Endometrial microvascular endothelial cells (primary cell): ENCODE data around the gene AFF3. TPM values are rescaled to one million over a fixed set of nuclear protein-coding genes. Genes with fewer than 3 reads are reported as not detected.

ENCODE experiments used
- in situ Hi-C: cut with HindIII; loops from 2 replicates; pipeline ENCODE4 v1.10.0; 2017; ENCODE audit warnings: low sequenced_read_pairs, low pct_unique_long_range_greater_than_20kb; ENCODE audit errors: inconsistent ontology term
- total RNA-seq: library from RNA; depleted of rRNA; stranded (reverse); fragments of >200 nt; gene quantifications from one replicate; pipeline ENCODE4 v1.2.3, GENCODE V29; 2015; ENCODE audit errors: inconsistent ontology term

Gene AFF3
- total RNA-seq, 1 donor from 2014 or later = 19.5 TPM

GRCh38 chr2:99806758-99807157, 335.6 kb downstream of the AFF3 start:
- in situ Hi-C loops = no loop called here

- in situ Hi-C loops = no loop called here
Observed at GRCh38 chr2:99805930-99806476, 336.4 kb downstream of the AFF3 start.

GRCh38 chr2:99803846-99804245, 338.5 kb downstream of the AFF3 start:
- in situ Hi-C loops = no loop called here

GRCh38 chr2:99802734-99803133, 339.7 kb downstream of the AFF3 start:
- in situ Hi-C loops = no loop called here

- in situ Hi-C loops = no loop called here
Observed at GRCh38 chr2:99801327-99801901, 341.0 kb downstream of the AFF3 start.

GRCh38 chr2:99797475-99797874, 344.9 kb downstream of the AFF3 start:
- in situ Hi-C loops = no loop called here

- in situ Hi-C loops = no loop called here
Observed at GRCh38 chr2:99794414-99794813, 348.0 kb downstream of the AFF3 start.

- in situ Hi-C loops = no loop called here
Observed at GRCh38 chr2:99793022-99793421, 349.4 kb downstream of the AFF3 start.

GRCh38 chr2:99789849-99790248, 352.5 kb downstream of the AFF3 start:
- in situ Hi-C loops = no loop called here

- in situ Hi-C loops = no loop called here
Observed at GRCh38 chr2:99787769-99788382, 354.5 kb downstream of the AFF3 start.

GRCh38 chr2:99786636-99787390, 355.6 kb downstream of the AFF3 start:
- in situ Hi-C loops = no loop called here

- in situ Hi-C loops = no loop called here
Observed at GRCh38 chr2:99784946-99785345, 357.4 kb downstream of the AFF3 start.

- in situ Hi-C loops = no loop called here
Observed at GRCh38 chr2:99784282-99784681, 358.1 kb downstream of the AFF3 start.

GRCh38 chr2:99780276-99780675, 362.1 kb downstream of the AFF3 start:
- in situ Hi-C loops = no loop called here

GRCh38 chr2:99779276-99779675, 363.1 kb downstream of the AFF3 start:
- in situ Hi-C loops = no loop called here

- in situ Hi-C loops = no loop called here
Observed at GRCh38 chr2:99777656-99778290, 364.6 kb downstream of the AFF3 start.

- in situ Hi-C loops = no loop called here
Observed at GRCh38 chr2:99776906-99777646, 365.3 kb downstream of the AFF3 start.

- in situ Hi-C loops = no loop called here
Observed at GRCh38 chr2:99776206-99776905, 366.0 kb downstream of the AFF3 start.
